ENCODE measurements around the gene RGS3.

GRCh38 chr9:113580954-113581311 is 117.4 kb downstream of the RGS3 start:
- TF ChIP-seq POLR2A (IDR thresholded peaks at IDR 0.05) (no peak), POLR2AphosphoS5 (IDR thresholded peaks at IDR 0.05) (no peak), EP300 (IDR thresholded peaks at IDR 0.05) (no peak)
- TF ChIP-seq, protein P1, sequence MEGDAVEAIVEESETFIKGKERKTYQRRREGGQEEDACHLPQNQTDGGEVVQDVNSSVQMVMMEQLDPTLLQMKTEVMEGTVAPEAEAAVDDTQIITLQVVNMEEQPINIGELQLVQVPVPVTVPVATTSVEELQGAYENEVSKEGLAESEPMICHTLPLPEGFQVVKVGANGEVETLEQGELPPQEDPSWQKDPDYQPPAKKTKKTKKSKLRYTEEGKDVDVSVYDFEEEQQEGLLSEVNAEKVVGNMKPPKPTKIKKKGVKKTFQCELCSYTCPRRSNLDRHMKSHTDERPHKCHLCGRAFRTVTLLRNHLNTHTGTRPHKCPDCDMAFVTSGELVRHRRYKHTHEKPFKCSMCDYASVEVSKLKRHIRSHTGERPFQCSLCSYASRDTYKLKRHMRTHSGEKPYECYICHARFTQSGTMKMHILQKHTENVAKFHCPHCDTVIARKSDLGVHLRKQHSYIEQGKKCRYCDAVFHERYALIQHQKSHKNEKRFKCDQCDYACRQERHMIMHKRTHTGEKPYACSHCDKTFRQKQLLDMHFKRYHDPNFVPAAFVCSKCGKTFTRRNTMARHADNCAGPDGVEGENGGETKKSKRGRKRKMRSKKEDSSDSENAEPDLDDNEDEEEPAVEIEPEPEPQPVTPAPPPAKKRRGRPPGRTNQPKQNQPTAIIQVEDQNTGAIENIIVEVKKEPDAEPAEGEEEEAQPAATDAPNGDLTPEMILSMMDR (IDR thresholded peaks at IDR 0.05): no peak

Measured in sigmoid colon (tissue), 4 donors.